Neutrophil (primary cell): Measurements from ENCODE around the gene KMT2D.
A peak's percentile ranks its signal among the peaks of the same experiment; 100 is the strongest.

Experiments used
- H3K27ac ChIP-seq: fragments of 200-600 bp; sonication (generic); 2 replicates; pipeline ENCODE4 v1.5.1; 2016; ENCODE audit warnings: mild to moderate bottlenecking, moderate library complexity
- H3K27me3 ChIP-seq: fragments of 200-600 bp; sonication (generic); 2 replicates; pipeline ENCODE4 v1.6.0; 2016; ENCODE audit warnings: mild to moderate bottlenecking
- H3K36me3 ChIP-seq: fragments of 200-600 bp; sonication (generic); 2 replicates; pipeline ENCODE4 v1.5.1; 2017
- H3K4me1 ChIP-seq, 2 experiments: fragments of 200-600 bp in 1 of 2; sonication (generic) in 1 of 2; 1 replicate in 1 of 2; 2 replicates in 1 of 2; pipeline versions ENCODE4 v1.5.1 to v1.6.1; 2013 to 2016; ENCODE audit warnings: low read depth in 1 of 2, low read length in 1 of 2, mild to moderate bottlenecking in 1 of 2, moderate library complexity in 1 of 2; ENCODE audit not compliant: control insufficient read depth in 1 of 2, insufficient read depth in 1 of 2
- H3K4me3 ChIP-seq, 2 experiments: fragments of 200-600 bp in 1 of 2; sonication (generic) in 1 of 2; 1 replicate in 1 of 2; 2 replicates in 1 of 2; pipeline ENCODE4 v1.5.1; 2013 to 2016; ENCODE audit warnings: low read depth in 1 of 2, low read length in 1 of 2, mild to moderate bottlenecking in 1 of 2, moderate library complexity in 1 of 2
- H3K9me3 ChIP-seq: fragments of 200-600 bp; sonication (generic); 2 replicates; pipeline ENCODE4 v1.5.1; 2016
- CTCF ChIP-seq: fragments of 200-600 bp; sonication (generic); IDR thresholded peaks from 2 replicates; pipeline ENCODE4 v1.5.1; 2016; ENCODE audit warnings: antibody characterized with exemption

The KMT2D gene

GRCh38 chr12:49094160-49094974 is 33.8 kb upstream of the KMT2D start, which contains the start of gene DHH:
Gene DHH (minus strand): TSS chr12:49094801. CDS start chr12:49094512, 289 bp downstream.
- Histone ChIP-seq H3K4me1 (peaks cover 32 to 41% of the 10 kb centered on the region in 2 experiments), H3K4me3 (no peak within 1 kb of the TSS), H3K9me3 (no peaks in the 10 kb centered on the region), H3K36me3 (peaks cover 29% of the 10 kb centered on the region), H3K27ac (no peak within 1 kb of the TSS), H3K27me3 (peaks cover 69% of the 10 kb centered on the region)
- TF ChIP-seq CTCF: no peak

- H3K4me1 ChIP-seq: peaks cover 32 to 45% of the 10 kb centered on the region in 2 experiments
- H3K27me3 ChIP-seq: peaks cover 75% of the 10 kb centered on the region
- TF ChIP-seq CTCF: no peak
- no peak overlapping the region for H3K4me3 ChIP-seq
- no peaks in the 10 kb centered on the region for H3K9me3 ChIP-seq
- H3K36me3 ChIP-seq: peaks cover 24% of the 10 kb centered on the region
- H3K27ac ChIP-seq: no peak overlapping the region
Observed at GRCh38 chr12:49093792-49094159, 33.2 kb upstream of the KMT2D start.

- H3K9me3 ChIP-seq: no peaks in the 10 kb centered on the region
- H3K27ac ChIP-seq: no peak overlapping the region
- TF ChIP-seq CTCF: no peak
- no peak overlapping the region for H3K4me3 ChIP-seq
- H3K36me3 ChIP-seq: peaks cover 22% of the 10 kb centered on the region
- peaks cover 83% of the 10 kb centered on the region for H3K27me3 ChIP-seq
- H3K4me1 ChIP-seq: peaks cover 41 to 53% of the 10 kb centered on the region in 2 experiments
Observed at GRCh38 chr12:49092816-49093406, 32.3 kb upstream of the KMT2D start.

GRCh38 chr12:49092086-49092815 is 31.7 kb upstream of the KMT2D start:
- H3K4me1 ChIP-seq: peaks cover 41 to 53% of the 10 kb centered on the region in 2 experiments
- H3K9me3 ChIP-seq: no peaks in the 10 kb centered on the region
- H3K4me3 ChIP-seq: peak overlapping the region in 1 of 2 experiments; percentile 14
- no peak for TF ChIP-seq CTCF
- H3K27ac ChIP-seq: no peak overlapping the region
- peaks cover 15% of the 10 kb centered on the region for H3K36me3 ChIP-seq
- peaks cover 90% of the 10 kb centered on the region for H3K27me3 ChIP-seq

GRCh38 chr12:49091836-49092085 is 31.2 kb upstream of the KMT2D start:
- Histone ChIP-seq H3K4me3 (peak overlapping the region in 1 of 2 experiments; percentile 14), H3K27me3 (peaks cover 95% of the 10 kb centered on the region), H3K36me3 (peaks cover 10% of the 10 kb centered on the region)

More at GRCh38 chr12:49091836-49092085, 31.2 kb upstream of the KMT2D start:
- H3K9me3 ChIP-seq: no peaks in the 10 kb centered on the region
- no peak overlapping the region for H3K27ac ChIP-seq
- H3K4me1 ChIP-seq: peaks cover 41 to 53% of the 10 kb centered on the region in 2 experiments
- no peak for TF ChIP-seq CTCF
